Fibroblast of the aortic adventitia (primary cell): ENCODE results near the gene TENM4. TPM values are rescaled to one million over a fixed set of nuclear protein-coding genes. Genes with fewer than 3 reads are reported as not detected.

Source experiments
- DNase-seq: peaks from one replicate; pipeline ENCODE4 v3.0.0-alpha.2; 2010; ENCODE audit warnings: low read depth
- H3K4me3 ChIP-seq: 2 replicates; pipeline ENCODE4 v1.5.1; 2011; ENCODE audit warnings: low read depth, mild to moderate bottlenecking, control low read depth, low read length, moderate library complexity
- CTCF ChIP-seq: IDR thresholded peaks from 2 replicates; pipeline ENCODE4 v1.5.1; 2011; ENCODE audit warnings: mild to moderate bottlenecking, low read length, control low read depth, inconsistent platforms; ENCODE audit not compliant: insufficient read depth
- total RNA-seq: library from RNA; depleted of rRNA; stranded (reverse); fragments of >200 nt; gene quantifications from 2 replicates; pipeline ENCODE4 v1.2.3, GENCODE V29; 2012; ENCODE audit warnings: low replicate concordance

Gene TENM4
- total RNA-seq, 1 donor: 113 TPM

DNA sequence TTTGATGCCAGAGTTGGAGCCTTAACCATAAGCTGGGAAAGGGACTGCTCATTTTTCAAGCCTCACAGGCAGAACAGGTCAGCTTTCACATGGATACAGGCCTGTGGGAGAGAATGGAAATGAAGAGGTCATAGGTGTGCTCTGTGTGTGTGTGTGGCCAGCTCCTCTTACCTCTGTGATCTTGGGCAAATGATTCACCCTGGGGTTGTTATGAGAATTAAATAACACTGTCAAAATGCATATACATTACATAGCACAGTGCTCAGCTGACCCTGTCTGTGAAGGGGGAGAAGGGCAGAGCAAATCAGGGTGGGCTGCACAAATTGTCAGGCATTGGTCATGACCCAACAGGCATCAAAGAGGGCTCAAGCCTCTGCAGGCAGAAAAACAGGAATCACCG lies 372.5 kb downstream of the TENM4 start:
- no peak for DNase-seq
- H3K4me3 ChIP-seq: no peak overlapping the region
- no peak for TF ChIP-seq CTCF

- DNase-seq: no peak
- no peak overlapping the region for H3K4me3 ChIP-seq
- no peak for TF ChIP-seq CTCF
Observed at GRCh38 chr11:79067352-79067679, 373.5 kb downstream of the TENM4 start.

DNA sequence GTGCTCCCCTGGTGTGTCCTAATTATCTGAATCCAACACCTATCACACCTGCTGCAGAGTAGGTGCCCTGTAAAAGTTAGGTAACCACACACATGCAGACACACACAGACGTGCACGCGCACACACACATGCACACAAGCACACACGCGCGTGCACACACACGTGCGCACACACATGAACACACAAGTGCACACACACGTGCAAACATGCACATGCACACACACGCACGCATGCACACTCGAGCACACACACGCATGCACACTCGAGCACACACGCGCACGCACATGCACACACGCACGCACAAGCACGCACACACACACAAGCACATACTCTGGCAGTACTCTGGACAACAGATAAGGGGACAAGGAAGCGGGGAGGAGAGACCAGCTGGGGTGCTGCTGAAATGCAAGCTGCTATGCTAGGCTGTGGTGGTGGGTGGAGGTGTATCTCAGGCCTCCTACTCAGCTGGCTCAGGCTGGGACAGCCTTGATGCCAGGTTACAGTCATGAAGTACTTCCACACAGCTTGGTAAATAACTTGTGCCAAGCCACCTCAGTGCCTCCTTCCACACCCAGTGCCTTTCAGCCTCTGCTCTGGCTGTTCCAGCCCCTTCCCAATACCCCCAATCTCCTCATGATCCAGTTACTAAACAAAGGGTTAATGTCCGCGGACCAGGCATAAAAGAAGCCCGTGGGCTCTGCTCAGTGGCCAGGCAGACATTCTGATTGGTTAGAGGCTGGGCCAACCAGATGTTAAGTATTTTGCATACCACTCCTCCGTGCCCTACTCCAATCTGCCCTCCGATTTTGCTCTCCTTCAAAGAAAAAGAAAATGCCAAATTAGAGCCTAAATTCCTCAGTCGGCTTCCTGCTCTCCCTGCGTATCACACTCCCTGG lies 374.1 kb downstream of the TENM4 start:
- DNase-seq: no peak
- H3K4me3 ChIP-seq: no peak overlapping the region
- TF ChIP-seq CTCF: no peak

GRCh38 chr11:79062814-79063762 lies 377.7 kb downstream of the TENM4 start:
- peak; percentile 48 for DNase-seq
- H3K4me3 ChIP-seq: no peak overlapping the region
- TF ChIP-seq CTCF: peak; percentile 55

GRCh38 chr11:79060081-79060953 lies 380.5 kb downstream of the TENM4 start:
- no peak overlapping the region for H3K4me3 ChIP-seq
- peak; percentile 71 for DNase-seq
- TF ChIP-seq CTCF: no peak

DNA sequence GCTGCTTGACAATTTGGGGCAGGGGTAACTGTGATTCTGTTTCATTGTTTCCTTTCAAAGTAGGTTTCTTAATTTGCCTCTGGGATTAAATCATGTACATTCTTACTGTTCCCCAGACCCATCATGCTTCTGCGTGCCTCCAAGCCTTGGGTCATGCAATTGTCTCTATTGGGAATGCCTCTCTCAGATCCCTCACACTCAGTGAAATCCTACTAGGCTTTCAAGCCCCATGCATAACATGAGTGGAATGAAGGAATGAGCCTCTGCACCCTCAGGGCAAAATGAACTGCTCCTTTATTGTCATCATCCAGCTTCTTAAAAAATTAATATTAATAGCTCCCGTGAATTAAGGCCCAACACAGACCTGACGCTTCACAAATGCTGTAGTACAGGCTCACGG lies 381.7 kb downstream of the TENM4 start:
- no peak for DNase-seq
- TF ChIP-seq CTCF: no peak
- H3K4me3 ChIP-seq: no peak overlapping the region
